Stomach (tissue), 4 donors: ENCODE data around the gene IFNA4.

Experiments
- POLR2A ChIP-seq, 4 donors: fragments of 450-650 bp; IDR thresholded peaks; one replicate each; pipeline ENCODE4 v1.6.1; 2016; ENCODE audit warnings: antibody characterized with exemption in 4 of 4, control low read depth in 2 of 4, mild to moderate bottlenecking in 1 of 4, moderate library complexity in 1 of 4
- POLR2AphosphoS5 ChIP-seq, 3 donors: sonication (generic); formaldehyde crosslinking; IDR thresholded peaks; one replicate each; pipeline ENCODE4 v1.6.1; 2016; ENCODE audit warnings: antibody characterized with exemption in 3 of 3
- TF ChIP-seq, protein P1 (sequence below), 7 experiments: fragments of 450-650 bp in 4 of 7; fragments of 200-600 bp in 3 of 7; sonication (generic) in 3 of 7; IDR thresholded peaks; one replicate each; pipeline ENCODE4 v1.5.1; 2016 to 2019; ENCODE audit warnings: antibody characterized with exemption in 7 of 7, control low read depth in 2 of 7, mild to moderate bottlenecking in 1 of 7

DNA sequence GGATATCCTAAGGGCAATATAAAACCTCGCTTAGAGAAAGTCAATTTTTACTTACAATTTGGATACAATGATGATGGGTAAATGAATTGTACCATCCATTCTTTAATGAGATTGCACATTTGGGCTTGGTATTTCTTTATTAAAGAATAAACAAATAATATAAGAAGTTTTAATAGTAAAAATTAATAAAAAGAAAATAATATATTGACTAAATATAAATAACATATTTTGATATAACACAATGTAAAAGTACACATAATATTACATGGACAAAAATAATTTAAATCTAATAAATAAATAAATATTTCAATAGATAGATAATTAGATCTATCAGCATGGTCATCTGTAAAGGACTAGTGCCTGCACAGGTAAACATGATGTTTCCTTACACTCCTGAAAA lies 21.9 kb downstream of the IFNA4 start:
- TF ChIP-seq, protein P1, sequence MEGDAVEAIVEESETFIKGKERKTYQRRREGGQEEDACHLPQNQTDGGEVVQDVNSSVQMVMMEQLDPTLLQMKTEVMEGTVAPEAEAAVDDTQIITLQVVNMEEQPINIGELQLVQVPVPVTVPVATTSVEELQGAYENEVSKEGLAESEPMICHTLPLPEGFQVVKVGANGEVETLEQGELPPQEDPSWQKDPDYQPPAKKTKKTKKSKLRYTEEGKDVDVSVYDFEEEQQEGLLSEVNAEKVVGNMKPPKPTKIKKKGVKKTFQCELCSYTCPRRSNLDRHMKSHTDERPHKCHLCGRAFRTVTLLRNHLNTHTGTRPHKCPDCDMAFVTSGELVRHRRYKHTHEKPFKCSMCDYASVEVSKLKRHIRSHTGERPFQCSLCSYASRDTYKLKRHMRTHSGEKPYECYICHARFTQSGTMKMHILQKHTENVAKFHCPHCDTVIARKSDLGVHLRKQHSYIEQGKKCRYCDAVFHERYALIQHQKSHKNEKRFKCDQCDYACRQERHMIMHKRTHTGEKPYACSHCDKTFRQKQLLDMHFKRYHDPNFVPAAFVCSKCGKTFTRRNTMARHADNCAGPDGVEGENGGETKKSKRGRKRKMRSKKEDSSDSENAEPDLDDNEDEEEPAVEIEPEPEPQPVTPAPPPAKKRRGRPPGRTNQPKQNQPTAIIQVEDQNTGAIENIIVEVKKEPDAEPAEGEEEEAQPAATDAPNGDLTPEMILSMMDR (IDR thresholded peaks at IDR 0.05), result no peak
- no peak for TF ChIP-seq POLR2A (IDR thresholded peaks at IDR 0.05)
- TF ChIP-seq POLR2AphosphoS5 (IDR thresholded peaks at IDR 0.05), result no peak
